ENCODE measurements around the gene CLECL1.

The CLECL1 gene

DNA sequence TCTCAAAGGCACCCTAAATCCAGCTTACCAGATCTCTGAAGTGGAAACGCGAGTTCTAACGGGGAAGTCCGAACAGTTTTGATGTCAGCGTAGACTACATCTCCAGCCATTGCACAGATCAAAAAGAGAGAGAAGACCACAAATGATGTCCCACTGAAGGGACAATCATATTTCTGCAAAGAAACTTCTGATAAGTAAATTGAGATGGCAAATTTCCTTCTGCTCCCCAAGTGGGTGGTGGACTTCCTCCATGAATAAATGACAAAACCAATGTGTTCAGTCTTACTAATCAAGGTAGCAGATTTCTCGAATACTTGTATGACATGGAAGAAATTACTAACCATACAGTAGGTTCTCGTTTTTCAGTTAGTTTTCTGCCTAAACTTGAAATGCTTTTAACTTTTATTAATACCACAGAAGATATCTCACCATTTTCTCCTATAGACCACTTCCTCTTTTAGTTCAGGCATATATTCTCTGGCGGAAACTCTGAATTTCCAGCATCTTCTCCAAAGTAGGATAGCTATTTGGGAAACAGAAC, at the start of gene CLECL1:
Gene CLECL1 (minus strand): TSS at position 177 of the 541 bp plus-strand sequence.
- TF ChIP-seq, protein P1, sequence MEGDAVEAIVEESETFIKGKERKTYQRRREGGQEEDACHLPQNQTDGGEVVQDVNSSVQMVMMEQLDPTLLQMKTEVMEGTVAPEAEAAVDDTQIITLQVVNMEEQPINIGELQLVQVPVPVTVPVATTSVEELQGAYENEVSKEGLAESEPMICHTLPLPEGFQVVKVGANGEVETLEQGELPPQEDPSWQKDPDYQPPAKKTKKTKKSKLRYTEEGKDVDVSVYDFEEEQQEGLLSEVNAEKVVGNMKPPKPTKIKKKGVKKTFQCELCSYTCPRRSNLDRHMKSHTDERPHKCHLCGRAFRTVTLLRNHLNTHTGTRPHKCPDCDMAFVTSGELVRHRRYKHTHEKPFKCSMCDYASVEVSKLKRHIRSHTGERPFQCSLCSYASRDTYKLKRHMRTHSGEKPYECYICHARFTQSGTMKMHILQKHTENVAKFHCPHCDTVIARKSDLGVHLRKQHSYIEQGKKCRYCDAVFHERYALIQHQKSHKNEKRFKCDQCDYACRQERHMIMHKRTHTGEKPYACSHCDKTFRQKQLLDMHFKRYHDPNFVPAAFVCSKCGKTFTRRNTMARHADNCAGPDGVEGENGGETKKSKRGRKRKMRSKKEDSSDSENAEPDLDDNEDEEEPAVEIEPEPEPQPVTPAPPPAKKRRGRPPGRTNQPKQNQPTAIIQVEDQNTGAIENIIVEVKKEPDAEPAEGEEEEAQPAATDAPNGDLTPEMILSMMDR (IDR thresholded peaks at IDR 0.05), result no peak

DNA sequence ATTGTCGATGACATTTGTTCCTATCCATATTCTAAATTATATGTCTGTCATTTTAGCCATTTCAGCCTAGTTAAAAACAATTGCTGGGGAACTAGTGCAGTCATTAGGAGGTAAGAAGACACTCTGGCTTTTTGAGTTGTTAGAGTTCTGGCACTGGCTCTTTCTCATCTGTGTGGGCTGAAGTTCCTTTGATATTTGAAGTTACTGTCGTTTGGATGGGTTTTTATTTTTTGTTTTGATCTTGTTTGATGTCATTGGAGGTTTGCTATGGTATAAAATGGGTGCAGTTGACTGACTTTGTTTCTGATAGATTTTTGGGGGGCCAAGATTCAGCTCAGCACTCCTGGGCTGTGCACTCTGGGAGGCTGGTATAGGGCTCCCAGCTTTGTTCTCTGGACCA, 48.5 kb upstream of the CLECL1 start:
- TF ChIP-seq, protein P1 (IDR thresholded peaks at IDR 0.05), result no peak

DNA sequence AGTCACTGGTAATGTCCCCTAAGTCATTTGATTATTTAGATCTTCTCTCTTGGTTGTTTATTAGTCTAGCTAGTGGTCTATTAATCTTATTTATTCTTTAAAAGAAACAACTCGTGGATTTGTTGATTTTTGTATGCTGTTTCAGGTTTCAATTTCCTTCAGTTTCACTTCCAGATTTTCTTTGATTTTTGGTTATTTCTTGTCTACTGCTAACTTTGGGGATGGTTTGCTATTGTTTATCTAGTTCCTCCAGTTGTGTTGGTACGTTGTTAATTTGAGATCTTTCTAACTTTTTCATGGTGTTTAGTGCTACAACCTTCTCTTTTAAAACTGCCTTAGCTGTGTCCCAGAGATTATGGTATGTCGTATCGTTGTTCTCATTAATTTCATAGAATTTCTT, 46.3 kb upstream of the CLECL1 start:
- TF ChIP-seq, protein P1 (IDR thresholded peaks at IDR 0.05), result no peak

DNA sequence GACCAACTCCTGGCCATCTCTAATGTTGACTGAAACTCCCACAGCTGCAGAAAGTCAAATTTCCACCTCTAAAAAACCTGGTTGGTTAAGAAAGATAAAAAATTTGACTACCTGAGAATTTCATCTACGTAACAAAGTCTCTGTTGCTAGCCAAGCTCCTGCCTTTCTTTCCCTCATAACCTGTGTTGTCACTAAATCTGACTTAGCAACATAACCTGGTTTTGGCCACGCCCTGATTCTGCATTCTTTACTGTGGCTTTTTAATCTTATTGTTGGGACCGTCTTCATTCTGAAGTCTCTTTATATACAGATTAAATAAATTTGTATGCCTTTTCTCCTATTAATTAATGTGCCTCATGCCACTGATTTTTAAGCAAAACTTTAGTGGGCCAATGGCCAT, 43.9 kb upstream of the CLECL1 start:
- TF ChIP-seq, protein P1 (IDR thresholded peaks at IDR 0.05), result no peak

DNA sequence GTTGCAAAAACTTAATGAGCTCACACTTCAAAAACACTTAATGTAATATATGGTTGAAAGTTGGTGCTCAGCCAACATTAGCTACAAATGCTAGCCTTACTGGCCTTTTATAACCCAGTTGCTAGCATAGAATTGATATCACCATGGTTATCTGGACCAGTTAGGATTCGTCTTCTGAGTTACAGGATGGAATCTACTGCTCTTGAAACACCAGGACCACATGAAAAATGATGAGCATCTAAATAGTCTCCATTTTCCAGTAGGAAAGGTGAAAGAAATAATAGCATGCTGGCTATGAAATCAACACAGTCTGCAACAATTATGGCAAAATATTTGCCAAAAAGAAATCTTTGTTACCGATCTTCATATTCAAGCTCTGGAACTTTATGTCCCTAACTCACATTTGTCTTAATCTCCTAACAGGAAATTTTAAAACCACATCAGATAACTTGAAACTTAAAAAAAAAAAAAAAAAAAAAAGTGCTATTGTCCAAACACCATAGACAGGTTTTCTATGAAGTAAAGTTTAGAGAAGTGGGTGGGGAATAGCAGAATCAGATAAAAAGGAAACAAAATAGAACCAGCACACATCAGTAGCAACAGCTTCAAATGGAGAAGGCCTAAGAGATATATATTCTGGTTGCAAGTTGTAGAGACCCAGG, 40.5 kb upstream of the CLECL1 start:
- TF ChIP-seq, protein P1 (IDR thresholded peaks at IDR 0.05), result no peak

DNA sequence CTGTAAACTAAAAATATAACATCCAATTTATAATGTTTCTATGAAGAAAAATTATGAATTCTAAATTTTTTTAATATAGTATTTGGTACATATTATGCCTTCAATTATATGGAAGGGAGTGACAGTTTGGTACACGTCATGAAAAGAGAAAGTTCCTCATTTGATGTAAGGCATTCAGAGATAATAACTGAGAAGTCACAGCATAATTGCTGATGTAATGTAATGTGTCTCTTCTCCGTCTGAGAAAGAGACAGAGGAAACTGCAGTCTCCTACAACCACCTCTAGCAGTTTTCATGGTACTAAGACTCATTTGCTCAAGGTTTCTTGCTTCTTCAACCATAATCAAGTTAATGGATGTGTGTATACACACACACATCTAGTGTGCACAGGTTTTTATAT, 30.1 kb upstream of the CLECL1 start:
- TF ChIP-seq, protein P1 (IDR thresholded peaks at IDR 0.05), result no peak

DNA sequence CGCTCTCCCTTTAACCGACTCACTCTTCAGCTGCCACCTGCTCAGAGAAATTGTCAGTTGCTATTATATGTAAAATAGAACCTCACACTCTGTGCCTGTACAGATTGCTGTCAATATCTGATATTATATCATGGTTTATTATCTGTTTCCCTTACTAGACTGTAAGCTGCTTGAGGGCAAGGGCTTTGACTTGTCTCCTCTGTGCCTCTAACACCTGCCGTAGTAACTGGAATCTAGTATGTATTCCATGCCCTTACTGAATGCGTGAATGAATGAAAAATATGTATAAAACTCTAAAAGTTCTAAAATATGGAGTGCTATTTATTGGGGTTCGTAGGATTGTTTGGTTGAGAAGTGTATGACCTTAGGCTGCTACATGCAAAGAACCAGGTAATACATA, 29.5 kb upstream of the CLECL1 start:
- TF ChIP-seq, protein P1 (IDR thresholded peaks at IDR 0.05), result no peak

DNA sequence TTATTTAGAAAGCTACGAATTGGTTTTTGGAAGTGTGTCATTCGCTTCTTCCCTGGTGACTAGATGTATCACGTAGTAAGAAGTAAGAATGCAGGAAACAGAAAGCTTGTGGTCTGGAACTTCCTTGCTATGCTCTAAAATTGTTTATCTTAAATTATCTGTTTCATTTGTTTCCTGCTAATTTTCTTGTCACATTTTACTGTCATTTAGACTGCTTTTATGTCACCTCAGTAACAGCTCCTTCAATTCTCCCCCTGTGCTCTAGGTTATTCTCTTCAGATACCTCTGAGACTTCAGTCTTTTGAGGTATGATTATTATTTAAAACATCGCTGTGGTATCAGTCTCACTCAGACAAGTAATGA, 28.5 kb upstream of the CLECL1 start:
- TF ChIP-seq, protein P1 (IDR thresholded peaks at IDR 0.05), result no peak

Data from LNCAP (cell line).